ENCODE measurements around the gene COL1A2.

The COL1A2 gene

GRCh38 chr7:94439893-94440381, 45.2 kb downstream of the COL1A2 start:
- DNase-seq = no peak

- no peak for DNase-seq
These were observed 45.9 kb downstream of the COL1A2 start for GRCh38 chr7:94440451-94441039.

DNA sequence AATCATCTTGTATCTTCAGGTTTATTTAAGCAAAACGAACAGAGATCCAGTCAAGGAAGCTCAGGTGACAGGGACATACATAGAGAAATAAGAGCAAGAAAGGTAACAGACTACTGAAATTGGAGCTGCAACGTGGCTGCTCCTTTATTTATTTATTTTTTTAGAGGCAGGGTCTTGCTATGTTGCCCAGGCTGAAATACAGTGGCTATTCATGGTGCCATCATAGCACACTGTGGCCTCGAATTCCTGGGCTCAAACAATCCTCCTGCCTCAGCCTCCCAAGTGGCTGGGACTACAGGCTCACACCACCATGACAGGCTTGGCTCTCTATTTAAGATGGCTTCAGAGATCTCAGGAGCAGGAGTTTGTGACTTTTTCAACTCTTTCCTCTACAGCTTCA, 46.4 kb downstream of the COL1A2 start:
- DNase-seq = no peak

DNA sequence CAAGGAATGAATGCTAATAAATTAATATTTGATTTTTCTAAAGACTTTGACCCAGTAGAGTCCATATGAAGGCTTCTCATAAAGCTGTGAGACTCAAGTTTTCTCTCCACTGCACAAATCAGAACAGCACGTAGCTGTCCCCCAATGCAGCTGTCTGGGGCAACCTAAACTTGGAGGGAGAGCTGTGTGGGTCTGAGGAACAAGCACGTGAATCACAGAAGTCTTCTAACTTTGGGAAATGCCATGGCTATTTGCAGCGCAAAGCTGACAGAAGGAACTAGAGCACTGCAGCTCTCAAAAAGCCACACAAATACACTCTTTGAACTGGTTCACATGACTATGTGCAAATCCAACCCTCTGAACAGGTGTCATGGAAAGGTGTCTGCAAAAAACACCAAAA, 47.9 kb downstream of the COL1A2 start:
- no peak for DNase-seq

GRCh38 chr7:94444813-94445212, 50.1 kb downstream of the COL1A2 start:
- peak; percentile 14 for DNase-seq

- DNase-seq = no peak
These were observed 51.0 kb downstream of the COL1A2 start for GRCh38 chr7:94445696-94446194.

DNA sequence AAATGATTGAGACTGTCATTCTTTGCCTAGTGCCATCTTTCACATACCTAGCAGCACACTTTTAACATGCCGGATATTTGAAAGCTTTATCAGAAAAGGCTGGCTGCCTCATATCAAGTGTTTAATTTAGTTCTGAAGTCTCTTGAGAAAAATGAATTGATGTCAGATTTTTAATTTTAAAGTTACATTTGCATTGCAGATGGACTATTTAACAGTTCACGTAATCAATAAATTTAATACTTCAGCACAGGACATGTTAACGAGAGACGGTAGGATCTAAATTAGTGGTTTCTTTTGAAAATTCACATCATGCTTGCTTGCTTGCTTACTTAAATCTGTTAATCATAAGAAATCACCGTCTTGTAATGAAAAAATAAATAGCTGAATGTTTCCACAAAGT, 51.6 kb downstream of the COL1A2 start:
- no peak for DNase-seq

DNA sequence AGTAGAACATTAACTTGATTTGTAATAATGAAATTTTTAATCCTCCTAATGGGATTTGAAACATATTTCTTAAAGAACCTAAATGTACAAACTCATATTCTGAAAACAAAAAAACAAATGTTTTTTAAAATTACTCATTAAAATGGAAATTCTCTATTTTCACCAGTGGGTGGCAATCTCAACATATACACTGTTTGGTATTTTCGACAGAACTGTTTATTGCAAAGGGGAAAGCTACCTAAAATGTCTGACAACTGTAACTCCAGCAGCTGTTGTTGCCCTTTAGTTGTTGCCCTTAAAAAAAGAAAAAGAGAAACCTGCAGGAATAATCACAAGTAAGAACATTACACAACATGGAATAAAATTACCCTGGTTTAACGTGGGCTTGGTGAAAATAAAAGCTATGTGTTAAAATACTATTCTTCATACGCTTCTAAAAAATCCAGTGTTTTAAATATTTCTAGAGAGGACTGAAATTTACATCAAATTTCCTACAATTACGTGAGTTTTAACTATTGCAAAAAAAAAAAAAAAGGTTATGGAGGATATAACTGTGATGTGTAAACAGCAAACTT, 54.5 kb downstream of the COL1A2 start:
- DNase-seq = peak; percentile 27

GRCh38 chr7:94450044-94450697, 55.5 kb downstream of the COL1A2 start:
- no peak for DNase-seq

- DNase-seq = no peak
These were observed 56.5 kb downstream of the COL1A2 start for GRCh38 chr7:94451187-94451586.

DNA sequence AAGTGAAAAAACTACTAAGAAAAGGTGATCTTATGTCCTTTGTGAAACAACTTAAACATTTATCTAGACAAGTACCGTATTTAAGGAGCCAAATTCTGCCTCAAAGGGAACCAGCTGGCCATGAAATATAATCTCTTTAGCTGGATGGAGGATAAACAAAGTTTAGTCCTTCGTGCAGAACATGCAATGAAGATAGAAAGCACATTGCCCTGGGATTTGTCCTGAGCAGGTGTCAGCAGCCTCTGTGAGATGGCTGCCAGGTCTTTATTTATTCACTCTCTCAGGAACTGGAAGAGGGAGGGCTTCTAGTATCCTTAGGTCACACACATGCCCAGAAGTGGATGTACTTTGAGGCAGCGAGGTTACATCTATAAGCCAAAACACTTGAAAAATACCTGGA, 57.5 kb downstream of the COL1A2 start:
- DNase-seq = peak; percentile 81

DNA sequence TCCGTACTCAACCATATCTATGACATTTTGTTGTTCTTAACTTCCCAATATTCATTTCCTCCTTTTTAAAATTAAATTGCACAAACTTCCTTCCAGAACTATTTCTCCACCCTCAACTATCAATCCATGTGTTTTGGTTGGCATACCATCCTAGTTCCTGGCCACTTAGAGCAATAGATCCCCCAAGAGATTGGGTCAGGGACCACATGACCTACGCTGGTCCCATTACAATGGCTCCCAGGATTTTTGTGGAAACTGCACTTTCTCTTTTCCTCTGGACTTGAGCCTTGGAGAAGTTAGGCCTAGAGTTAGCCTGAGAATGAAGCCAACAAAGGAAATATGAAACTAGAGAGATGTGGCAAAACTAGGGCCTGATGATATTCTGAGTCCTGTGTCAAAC, 59.2 kb downstream of the COL1A2 start:
- DNase-seq = no peak

GRCh38 chr7:94458041-94458440, 63.3 kb downstream of the COL1A2 start:
- DNase-seq = no peak

DNA sequence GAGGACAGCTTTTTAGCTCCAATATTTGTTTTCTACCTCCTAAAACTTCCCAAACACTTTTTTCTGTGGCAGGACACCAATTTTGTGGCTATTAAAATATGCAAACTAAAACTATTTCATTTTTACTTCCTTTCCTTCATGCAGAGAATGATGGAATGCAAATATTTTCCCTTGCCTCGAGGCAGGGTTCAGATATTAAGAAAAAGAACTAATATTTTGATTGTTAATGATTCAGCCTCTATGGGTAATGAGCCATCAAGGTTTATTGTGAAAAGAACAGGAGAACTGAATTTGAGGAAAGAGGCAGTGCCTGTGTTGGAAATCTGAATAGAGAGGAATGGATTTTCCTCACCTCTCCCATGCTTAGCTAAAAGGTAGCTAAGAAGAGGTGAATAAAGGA, 71.8 kb downstream of the COL1A2 start:
- DNase-seq = no peak

- DNase-seq = no peak
These were observed 76.9 kb downstream of the COL1A2 start for GRCh38 chr7:94471604-94472003.

DNA sequence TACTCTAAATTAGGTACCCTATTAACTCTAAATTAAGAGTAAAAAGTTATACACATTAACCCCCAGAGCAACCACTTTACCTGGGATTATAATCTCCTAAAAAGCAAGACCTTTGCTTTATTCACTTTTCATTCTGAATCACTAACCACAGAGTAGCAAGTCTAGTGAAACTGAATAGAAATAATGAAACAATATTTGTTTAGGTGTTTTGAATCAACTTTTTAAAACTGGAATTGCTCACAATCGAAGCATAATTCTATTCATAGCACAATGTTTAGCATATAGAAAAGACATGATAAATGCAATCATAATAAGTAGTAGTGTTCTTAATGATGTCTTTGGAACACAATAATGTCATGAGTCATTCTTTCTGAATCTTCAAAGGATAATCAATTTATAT, 77.9 kb downstream of the COL1A2 start:
- DNase-seq = no peak

DNA sequence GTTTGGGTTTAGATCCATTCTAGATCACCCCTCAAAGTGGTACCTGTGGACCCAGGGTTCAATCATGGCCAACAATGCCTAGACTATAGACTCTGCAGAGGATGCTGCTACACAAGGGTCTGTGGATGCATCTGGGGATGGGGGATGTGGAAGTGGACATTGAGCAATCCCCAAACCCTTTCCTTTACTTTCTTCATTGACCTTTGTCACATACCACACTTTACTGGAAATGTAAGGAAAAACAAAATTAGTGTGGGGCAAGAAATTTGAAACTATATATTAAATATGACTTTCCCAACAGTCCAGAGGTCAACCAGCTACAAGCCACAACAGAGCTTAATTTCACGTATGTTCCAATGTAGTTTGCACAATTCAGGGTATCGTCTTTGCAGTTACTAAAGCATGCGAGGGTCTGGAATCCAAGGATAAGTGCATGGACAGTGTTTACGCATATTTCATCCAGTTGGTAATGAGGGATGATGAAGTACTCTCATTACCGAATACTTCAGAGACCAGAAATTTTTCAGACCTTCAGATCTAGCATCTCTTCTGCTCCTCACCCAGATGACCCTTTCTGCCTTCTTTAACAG, 81.7 kb downstream of the COL1A2 start:
- no peak for DNase-seq

GRCh38 chr7:94477878-94478277, 83.2 kb downstream of the COL1A2 start:
- no peak for DNase-seq

DNA sequence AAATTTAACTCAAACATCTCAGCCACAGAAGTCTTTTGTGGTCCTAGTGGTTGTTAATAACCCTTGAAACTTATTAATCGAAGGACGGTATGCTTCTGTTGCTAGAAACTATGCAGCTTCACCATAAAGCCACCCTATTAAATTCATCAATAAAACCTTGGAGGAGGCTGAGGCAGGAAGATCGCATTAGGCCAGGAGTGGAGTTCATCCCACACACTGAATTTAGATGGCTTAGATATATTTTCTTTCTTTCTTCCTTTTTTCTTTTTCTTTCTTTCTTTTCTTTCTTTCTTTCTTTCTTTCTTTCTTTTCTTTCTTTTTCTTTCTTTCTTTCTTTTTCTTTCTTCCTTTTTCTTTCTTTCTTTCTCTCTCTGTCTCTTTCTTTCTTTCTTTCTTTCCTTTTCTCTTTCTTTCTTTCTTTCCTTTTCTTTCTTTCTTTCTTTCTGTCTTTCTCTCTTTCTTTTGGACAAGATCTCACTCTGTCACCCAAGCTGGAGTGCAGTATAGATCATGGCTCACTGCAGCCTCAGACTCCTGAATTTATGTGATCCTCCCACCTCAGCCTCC, 84.0 kb downstream of the COL1A2 start:
- DNase-seq = no peak

All from DMS79 treated with DMSO at 0.1 percent for 48 hours (cell line).